Ascending aorta (tissue), 2 donors: Measurements from ENCODE around the gene GZMM. TPM values are rescaled to one million over a fixed set of nuclear protein-coding genes. Genes with fewer than 3 reads are reported as not detected.

Experiments
- DNase-seq, 2 donors: peaks; one replicate each; pipeline ENCODE4 v3.0.0-alpha.2; 2019; ENCODE audit warnings: low spot score in 2 of 2
- H3K27ac ChIP-seq, 2 donors: fragments of 200-600 bp; sonication (generic); one replicate each; pipeline ENCODE4 v1.5.1; 2016 to 2017; ENCODE audit warnings: mild to moderate bottlenecking in 1 of 2
- H3K27me3 ChIP-seq: fragments of 200-600 bp; sonication (generic); one replicate; pipeline ENCODE4 v1.5.1; 2017
- H3K36me3 ChIP-seq, 2 donors: fragments of 200-600 bp; sonication (generic); one replicate each; pipeline ENCODE4 v1.5.1; 2016
- H3K4me1 ChIP-seq, 2 donors: fragments of 200-600 bp; sonication (generic); one replicate each; pipeline ENCODE4 v1.5.1; 2016 to 2017; ENCODE audit warnings: mild to moderate bottlenecking in 1 of 2
- H3K4me3 ChIP-seq, 2 donors: fragments of 200-600 bp; sonication (generic); one replicate each; pipeline ENCODE4 v1.5.1; 2016 to 2017; ENCODE audit warnings: mild to moderate bottlenecking in 1 of 2
- H3K9me3 ChIP-seq, 2 donors: fragments of 200-600 bp; sonication (generic); one replicate each; pipeline ENCODE4 v1.5.1; 2016
- CTCF ChIP-seq, 3 experiments: fragments of 200-600 bp in 2 of 3; fragments of 450-650 bp in 1 of 3; sonication (generic) in 2 of 3; IDR thresholded peaks; one replicate each; pipeline ENCODE4 v1.5.1; 2016 to 2019; ENCODE audit warnings: antibody characterized with exemption in 3 of 3, mild to moderate bottlenecking in 1 of 3, moderate library complexity in 1 of 3
- intact Hi-C: fragments of 100-400 bp; cut with DNase I; formaldehyde crosslinking; loops from one replicate; pipeline ENCODE4 v1.15.1; 2023
- total RNA-seq: library from RNA; depleted of rRNA; stranded (reverse); fragments of >200 nt; gene quantifications from one replicate; pipeline ENCODE4 v1.1.0, GENCODE V29; 2016

GZMM gene
- total RNA-seq, 1 donor from 2014 or later, result not detected

GRCh38 chr19:585551-586110 lies 41.8 kb downstream of the GZMM start:
- intact Hi-C loops, result no loop called here
- Histone ChIP-seq H3K36me3 (peaks cover 25 to 27% of the 10 kb centered on the region in 2 donors), H3K27ac (no peak overlapping the region), H3K27me3 (peaks cover 15% of the 10 kb centered on the region), H3K4me3 (no peak overlapping the region), H3K4me1 (peaks cover 2 to 4% of the 10 kb centered on the region in 2 donors), H3K9me3 (no peaks in the 10 kb centered on the region)
- DNase-seq, result no peak
- no peak for TF ChIP-seq CTCF (IDR thresholded peaks at IDR 0.05)

- intact Hi-C loops, result no loop called here
- Histone ChIP-seq H3K9me3 (no peaks in the 10 kb centered on the region), H3K36me3 (peaks cover 4% of the 10 kb centered on the region in 2 donors), H3K27me3 (peaks cover 32% of the 10 kb centered on the region), H3K4me1 (peaks cover 2 to 5% of the 10 kb centered on the region in 2 donors), H3K4me3 (no peak overlapping the region), H3K27ac (no peak overlapping the region)
- TF ChIP-seq CTCF (IDR thresholded peaks at IDR 0.05), result peak in 1 of 3 experiments; percentile 4
- DNase-seq, result no peak
Measured at GRCh38 chr19:588093-588740, 44.4 kb downstream of the GZMM start.

GRCh38 chr19:588741-589692 lies 45.2 kb downstream of the GZMM start:
- Histone ChIP-seq H3K4me1 (peaks cover 2 to 5% of the 10 kb centered on the region in 2 donors), H3K27me3 (peaks cover 32% of the 10 kb centered on the region), H3K9me3 (no peaks in the 10 kb centered on the region), H3K36me3 (no peaks in the 10 kb centered on the region), H3K4me3 (peak overlapping the region in 1 of 2 donors; percentile 41), H3K27ac (no peak overlapping the region)
- DNase-seq, result no peak
- intact Hi-C loops, result no loop called here
- no peak for TF ChIP-seq CTCF (IDR thresholded peaks at IDR 0.05)

GRCh38 chr19:589693-590395 lies 46.0 kb downstream of the GZMM start, which contains the start of gene HCN2:
Gene HCN2 (plus strand): TSS chr19:589881. CDS start chr19:589946, 65 bp downstream.
- intact Hi-C loops, result no loop called here
- Histone ChIP-seq H3K9me3 (no peaks in the 10 kb centered on the region), H3K36me3 (no peaks in the 10 kb centered on the region), H3K4me1 (peaks cover 2 to 5% of the 10 kb centered on the region in 2 donors), H3K4me3 (peak within 1 kb of the TSS; percentile 30 to 41), H3K27ac (no peak within 1 kb of the TSS), H3K27me3 (peaks cover 32% of the 10 kb centered on the region)
- DNase-seq, result no peak
- no peak for TF ChIP-seq CTCF (IDR thresholded peaks at IDR 0.05)

DNA sequence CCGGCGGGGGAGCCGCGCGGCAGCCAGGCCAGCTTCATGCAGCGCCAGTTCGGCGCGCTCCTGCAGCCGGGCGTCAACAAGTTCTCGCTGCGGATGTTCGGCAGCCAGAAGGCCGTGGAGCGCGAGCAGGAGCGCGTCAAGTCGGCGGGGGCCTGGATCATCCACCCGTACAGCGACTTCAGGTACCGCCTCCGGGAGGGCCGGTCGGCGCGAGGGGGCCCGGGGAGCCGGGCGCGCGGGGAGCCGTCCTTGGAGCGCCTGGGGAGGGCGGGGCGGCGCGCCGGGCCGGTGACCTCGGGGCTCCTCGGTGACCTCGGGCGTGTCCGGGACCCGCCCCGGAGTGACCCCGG lies 46.5 kb downstream of the GZMM start:
- no peaks in the 10 kb centered on the region for H3K9me3 ChIP-seq
- no peak for DNase-seq
- H3K36me3 ChIP-seq, result no peaks in the 10 kb centered on the region
- intact Hi-C loops, result no loop called here
- H3K4me3 ChIP-seq, result peak overlapping the region; percentile 22 to 30
- peaks cover 32% of the 10 kb centered on the region for H3K27me3 ChIP-seq
- H3K27ac ChIP-seq, result no peak overlapping the region
- peaks cover 2 to 5% of the 10 kb centered on the region in 2 donors for H3K4me1 ChIP-seq
- no peak for TF ChIP-seq CTCF (IDR thresholded peaks at IDR 0.05)
